NCI-H2227 (cell line): Measurements from ENCODE around the gene CRKL.
"Not testable (repeated sequence)": the region's sequence is repeated elsewhere in the genome, so short reads cannot be mapped to it uniquely, and the experiment has no call there.

Experiments
- DNase-seq: peaks from one replicate; lab custom pipeline; 2025; ENCODE audit not compliant: unreplicated experiment; lab: John Stamatoyannopoulos, UW

The CRKL gene

GRCh38 chr22:20901093-20902033 lies 15.8 kb upstream of the CRKL start:
- DNase-seq, result not testable (repeated sequence)

DNA sequence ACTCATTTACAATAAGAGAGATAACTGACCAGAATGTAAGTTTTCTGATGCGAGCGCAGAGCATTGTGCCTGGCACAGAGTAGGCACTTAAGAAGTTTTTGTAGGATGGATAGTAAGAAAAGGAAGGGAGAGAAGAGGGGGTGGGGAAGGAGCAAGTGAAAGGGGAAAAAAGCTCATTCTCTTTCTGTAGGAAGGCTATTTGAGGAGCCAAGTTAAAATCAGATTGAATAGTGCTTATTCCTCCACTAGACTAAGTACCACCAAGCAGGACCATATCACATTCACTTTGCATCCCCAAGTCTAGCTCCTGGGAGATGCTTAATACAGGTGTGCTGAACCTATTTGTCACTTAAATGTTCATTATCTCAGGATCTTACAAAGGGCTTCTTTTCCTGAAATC lies 14.1 kb upstream of the CRKL start:
- DNase-seq, result no peak

- DNase-seq, result no peak
Measured at GRCh38 chr22:20904008-20904979, 12.9 kb upstream of the CRKL start.

DNA sequence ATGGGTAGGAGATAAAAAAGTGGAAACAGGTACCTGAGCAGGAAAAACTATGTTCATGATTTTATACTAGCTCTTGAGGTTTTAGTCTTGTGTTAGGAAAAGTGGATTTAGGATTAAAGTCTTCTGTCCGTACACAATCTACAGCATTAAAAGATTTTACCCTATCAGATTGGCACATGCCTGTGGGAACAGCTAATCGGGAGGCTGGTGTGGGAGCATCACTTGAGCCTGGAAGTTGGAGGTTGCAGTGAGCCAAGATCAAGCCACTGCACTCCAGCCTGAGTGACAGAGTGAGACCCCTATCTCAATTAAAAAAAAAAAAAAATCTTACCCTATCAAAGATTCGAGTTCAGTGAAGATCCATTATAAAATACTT lies 12.2 kb upstream of the CRKL start:
- DNase-seq, result no peak

GRCh38 chr22:20905415-20906386 lies 11.5 kb upstream of the CRKL start:
- DNase-seq, result no peak

GRCh38 chr22:20906387-20906767 lies 10.8 kb upstream of the CRKL start:
- DNase-seq, result no peak

GRCh38 chr22:20908717-20909116 lies 8.5 kb upstream of the CRKL start:
- not testable (repeated sequence) for DNase-seq

DNA sequence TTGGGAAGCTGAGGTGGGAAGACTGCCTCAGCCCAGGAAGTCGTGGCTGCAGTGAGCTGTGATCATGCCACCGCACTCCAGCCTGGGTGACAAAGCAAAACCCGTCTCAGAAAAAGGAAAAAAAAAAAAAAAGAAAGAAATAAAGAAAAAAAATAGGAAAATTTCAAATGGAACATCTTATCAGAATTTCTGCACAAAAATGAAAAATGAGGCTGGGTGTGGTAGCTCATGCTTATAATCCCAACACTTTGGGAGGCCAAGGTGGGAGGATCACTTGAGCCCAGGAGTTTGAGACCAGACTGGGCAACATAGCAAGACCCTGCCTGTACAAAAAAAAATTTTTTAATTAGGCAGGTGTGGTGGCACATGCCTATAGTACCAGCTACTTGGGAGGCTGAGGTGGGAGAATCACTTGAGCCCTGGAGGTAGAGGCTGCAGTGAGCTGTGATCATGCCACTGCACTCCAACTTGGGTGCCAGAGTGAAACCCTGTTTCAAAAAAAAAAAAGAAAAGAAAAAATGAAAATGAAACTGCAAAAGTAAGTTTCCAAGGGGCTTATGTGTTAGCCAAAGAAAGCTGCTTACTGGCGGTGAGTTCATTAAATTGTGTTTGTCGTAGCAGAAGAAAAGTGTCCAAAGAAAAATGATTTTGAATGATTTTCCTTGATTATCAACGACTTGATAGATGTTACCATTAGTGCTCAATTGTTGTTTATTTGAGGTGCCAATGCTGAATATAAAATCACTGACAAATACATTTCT lies 7.5 kb upstream of the CRKL start:
- no peak for DNase-seq

DNA sequence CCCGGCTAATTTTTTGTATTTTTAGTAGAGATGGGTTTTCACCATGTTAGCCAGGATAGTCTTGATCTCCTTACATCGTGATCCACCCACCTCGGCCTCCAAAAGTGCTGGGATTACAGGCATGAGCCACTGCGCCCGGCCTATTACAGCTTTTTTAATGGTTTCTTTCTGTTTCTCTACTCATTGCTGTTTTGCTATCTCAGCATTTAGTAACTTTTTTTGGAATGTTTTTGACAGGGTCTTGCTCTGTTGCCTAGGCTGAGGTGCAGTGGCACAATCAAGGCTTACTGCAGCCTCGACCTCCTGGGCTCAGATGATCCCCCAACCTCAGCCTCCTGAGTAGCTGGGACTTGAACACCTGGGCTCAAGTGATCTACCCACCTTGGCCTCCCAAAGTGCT lies 4.7 kb upstream of the CRKL start:
- DNase-seq, result no peak

DNA sequence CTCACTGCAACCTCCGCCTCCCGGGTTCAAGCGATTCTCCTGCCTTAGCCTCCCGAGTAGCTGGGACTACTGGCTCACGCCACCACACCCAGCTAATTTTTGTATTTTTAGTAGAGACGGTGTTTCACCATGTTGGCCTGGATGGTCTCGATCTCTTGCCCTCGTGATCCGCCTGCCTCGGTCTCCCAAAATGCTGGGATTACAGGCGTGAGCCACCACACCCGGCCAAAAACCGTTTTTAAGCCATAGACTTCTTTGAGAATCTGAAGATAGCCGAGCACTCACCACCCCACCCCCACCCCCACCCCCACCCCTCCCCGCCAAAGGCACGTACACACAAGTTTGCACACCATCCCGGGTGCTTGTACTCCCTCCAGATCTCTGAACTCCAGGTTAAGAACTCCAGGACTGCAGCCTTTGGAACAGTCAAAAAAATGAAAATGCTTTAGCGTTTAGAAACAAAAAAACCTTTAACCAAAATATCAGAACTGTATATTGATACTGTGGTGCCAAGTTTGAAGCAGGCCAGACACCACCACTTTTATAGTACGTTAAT lies 1.5 kb downstream of the CRKL start:
- DNase-seq, result no peak

DNA sequence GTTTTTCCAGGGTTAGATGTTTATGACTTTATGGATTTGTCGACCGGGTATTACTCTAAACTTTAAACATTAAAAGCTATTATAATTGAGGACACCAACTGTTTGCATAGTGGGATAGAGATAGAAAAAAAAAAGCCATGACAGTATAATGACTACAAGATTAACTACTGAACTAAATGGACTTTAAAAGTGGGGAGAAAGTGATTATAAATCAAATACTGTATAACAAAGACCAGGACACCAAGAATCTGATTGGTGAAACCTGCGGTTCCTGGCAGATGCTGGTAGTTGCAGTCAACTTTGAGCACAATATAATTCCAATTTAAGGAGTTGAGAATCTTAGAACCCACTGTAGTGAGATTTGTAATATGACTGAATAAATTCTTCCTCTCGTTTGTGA lies 2.5 kb downstream of the CRKL start:
- no peak for DNase-seq

GRCh38 chr22:20920881-20921203 lies 3.6 kb downstream of the CRKL start:
- no peak for DNase-seq

- no peak for DNase-seq
Measured at GRCh38 chr22:20922141-20922751, 5.0 kb downstream of the CRKL start.

GRCh38 chr22:20926243-20926642 lies 9.0 kb downstream of the CRKL start:
- no peak for DNase-seq

- DNase-seq, result no peak
Measured at GRCh38 chr22:20927940-20928572, 10.8 kb downstream of the CRKL start.

DNA sequence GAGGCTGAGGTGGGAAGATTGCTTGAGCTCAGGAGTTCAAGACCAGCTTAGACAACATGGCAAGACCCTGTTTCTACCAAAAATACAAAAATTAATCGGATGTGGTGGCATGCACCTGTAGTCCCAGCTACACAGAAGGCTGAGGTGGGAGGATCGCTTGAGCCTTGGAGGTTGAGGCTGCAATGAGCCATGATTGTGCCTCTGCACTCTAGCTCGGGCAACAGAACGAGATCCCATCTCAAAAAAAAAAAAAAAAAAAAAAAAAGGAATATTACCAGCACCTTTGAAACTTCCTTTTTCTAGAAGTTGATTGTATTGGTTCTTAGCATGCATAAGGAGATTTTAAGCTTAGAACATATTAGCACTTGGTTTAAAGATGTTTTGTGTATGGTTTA lies 11.4 kb downstream of the CRKL start:
- no peak for DNase-seq

GRCh38 chr22:20930004-20930403 lies 12.8 kb downstream of the CRKL start:
- DNase-seq, result no peak

- not testable (repeated sequence) for DNase-seq
Measured at GRCh38 chr22:20930435-20930834, 13.2 kb downstream of the CRKL start.

GRCh38 chr22:20931126-20931654 lies 14.0 kb downstream of the CRKL start:
- no peak for DNase-seq
